Keratinocyte (primary cell): ENCODE results near the gene S100A7A.

ENCODE experiments used
- CTCF ChIP-seq, 3 experiments: IDR thresholded peaks in 1 of 3; conservative IDR thresholded peaks in 1 of 3; optimal IDR thresholded peaks in 1 of 3; 2 replicates in 2 of 3; 3 replicates in 1 of 3; pipeline versions ENCODE3 to v1.5.1; 2011; ENCODE audit warnings: low read length in 3 of 3, mild to moderate bottlenecking in 3 of 3, moderate library complexity in 2 of 3, control low read depth in 1 of 3, inconsistent platforms in 1 of 3; ENCODE audit not compliant: insufficient read depth in 2 of 3; ENCODE audit errors: extremely low read depth in 1 of 3
- EZH2 ChIP-seq: IDR thresholded peaks from one replicate; pipeline ENCODE4 v1.6.1; 2012; ENCODE audit warnings: inconsistent platforms, mild to moderate bottlenecking, low read length, moderate library complexity

- TF ChIP-seq CTCF (optimal IDR thresholded peaks at IDR 0.05 in 1 of 3, IDR thresholded peaks at IDR 0.05 in 1 of 3, conservative IDR thresholded peaks at IDR 0.05 in 1 of 3; ENCODE audit: extremely low read depth in 1 of 3, insufficient read depth in 2 of 3, low read length in 3 of 3) (no peak), EZH2 (no peak)
These were observed 10.5 kb downstream of the S100A7A start for GRCh38 chr1:153426809-153427208.
